Lower lobe of right lung (tissue), 2 donors: ENCODE data around the gene FLYWCH2. TPM values are rescaled to one million over a fixed set of nuclear protein-coding genes. Genes with fewer than 3 reads are reported as not detected.
A peak's percentile ranks its signal among the peaks of the same experiment; 100 is the strongest.

Source experiments
- ATAC-seq, 2 donors: fragments of 200-7000 bp; cut with Tn5 transposase; one replicate each; pipeline ENCODE4 v1.9.1; 2020 to 2022; ENCODE audit warnings: mild to moderate bottlenecking in 2 of 2, moderate library complexity in 2 of 2
- DNase-seq: peaks from one replicate; pipeline ENCODE4 v3.0.0-alpha.2; 2020
- H3K27ac ChIP-seq: fragments of 200-600 bp; one replicate; pipeline ENCODE4 v1.8.0; 2022
- H3K27me3 ChIP-seq: fragments of 200-600 bp; one replicate; pipeline ENCODE4 v1.8.0; 2022; ENCODE audit warnings: low read depth
- H3K36me3 ChIP-seq: fragments of 200-600 bp; one replicate; pipeline ENCODE4 v1.8.0; 2022; ENCODE audit warnings: mild to moderate bottlenecking
- H3K4me1 ChIP-seq: fragments of 200-600 bp; one replicate; pipeline ENCODE4 v1.8.0; 2022
- H3K4me3 ChIP-seq: fragments of 200-600 bp; one replicate; pipeline ENCODE4 v1.8.0; 2022; ENCODE audit warnings: mild to moderate bottlenecking
- H3K9me3 ChIP-seq: fragments of 200-600 bp; one replicate; pipeline ENCODE4 v1.8.0; 2022
- CTCF ChIP-seq: fragments of 200-600 bp; IDR thresholded peaks from one replicate; pipeline ENCODE4 v1.8.0; 2022; ENCODE audit warnings: antibody characterized with exemption, mild to moderate bottlenecking
- intact Hi-C: fragments of 100-400 bp; cut with DNase I; formaldehyde crosslinking; loops from one replicate; pipeline ENCODE4 v1.11.0; 2022
- total RNA-seq: library from RNA; stranded (reverse); fragmentation: NEBNext Ultra II Directional; extraction: Animal tissue kit (Norgen Biotek cat#: 25700); gene quantifications from one replicate; pipeline ENCODE4 v1.2.1, GENCODE V29; 2021
- donor health status: DM: no; HTN: yes; CAD: no; lungs with severe emphysema.

The FLYWCH2 gene
- total RNA-seq, 1 donor from 2014 or later: 27.8 TPM

- no peak for TF ChIP-seq CTCF
- Histone ChIP-seq H3K27me3 (peaks cover 21% of the 10 kb centered on the region), H3K4me1 (no peaks in the 10 kb centered on the region), H3K4me3 (no peak overlapping the region), H3K9me3 (peaks cover 8% of the 10 kb centered on the region), H3K27ac (no peak overlapping the region), H3K36me3 (no peaks in the 10 kb centered on the region)
- intact Hi-C loops: no loop called here
- no peak for DNase-seq
- no peak for ATAC-seq
These were observed 30.1 kb upstream of the FLYWCH2 start for GRCh38 chr16:2852731-2853507.

GRCh38 chr16:2853531-2854073 lies 29.4 kb upstream of the FLYWCH2 start:
- DNase-seq: no peak
- no peak overlapping the region for H3K27ac ChIP-seq
- H3K9me3 ChIP-seq: peaks cover 8% of the 10 kb centered on the region
- H3K27me3 ChIP-seq: peaks cover 27% of the 10 kb centered on the region
- intact Hi-C loops: no loop called here
- H3K4me3 ChIP-seq: no peak overlapping the region
- H3K36me3 ChIP-seq: no peaks in the 10 kb centered on the region
- no peak for TF ChIP-seq CTCF
- no peak for ATAC-seq
- H3K4me1 ChIP-seq: no peaks in the 10 kb centered on the region

- Histone ChIP-seq H3K27ac (no peak overlapping the region), H3K36me3 (no peaks in the 10 kb centered on the region), H3K4me3 (no peak overlapping the region), H3K9me3 (peaks cover 8% of the 10 kb centered on the region), H3K27me3 (peaks cover 29% of the 10 kb centered on the region), H3K4me1 (no peaks in the 10 kb centered on the region)
- peak; percentile 37 for TF ChIP-seq CTCF
- DNase-seq (no peak), ATAC-seq (no peak)
- intact Hi-C loops: no loop called here
These were observed 28.2 kb upstream of the FLYWCH2 start for GRCh38 chr16:2854700-2855309.

- TF ChIP-seq CTCF: no peak
- H3K36me3 ChIP-seq: no peaks in the 10 kb centered on the region
- no peak for DNase-seq
- intact Hi-C loops: no loop called here
- H3K4me1 ChIP-seq: no peaks in the 10 kb centered on the region
- H3K4me3 ChIP-seq: no peak overlapping the region
- no peak for ATAC-seq
- H3K27me3 ChIP-seq: peaks cover 28% of the 10 kb centered on the region
- H3K9me3 ChIP-seq: peaks cover 9% of the 10 kb centered on the region
- no peak overlapping the region for H3K27ac ChIP-seq
These were observed 27.5 kb upstream of the FLYWCH2 start for GRCh38 chr16:2855536-2855935.

GRCh38 chr16:2856061-2856670 lies 26.8 kb upstream of the FLYWCH2 start:
- H3K4me3 ChIP-seq: no peak overlapping the region
- no peaks in the 10 kb centered on the region for H3K4me1 ChIP-seq
- no peak for TF ChIP-seq CTCF
- H3K27ac ChIP-seq: no peak overlapping the region
- peaks cover 28% of the 10 kb centered on the region for H3K27me3 ChIP-seq
- intact Hi-C loops: no loop called here
- DNase-seq (no peak), ATAC-seq (no peak)
- peaks cover 16% of the 10 kb centered on the region for H3K9me3 ChIP-seq
- H3K36me3 ChIP-seq: no peaks in the 10 kb centered on the region
